H54 (cell line): ENCODE data around the gene E2F2.
"Not testable (repeated sequence)": the region's sequence is repeated elsewhere in the genome, so short reads cannot be mapped to it uniquely, and the experiment has no call there.

Experiments used
- DNase-seq: peaks from one replicate; pipeline ENCODE4 v3.0.0; 2011; ENCODE audit warnings: low spot score, mixed read lengths; ENCODE audit not compliant: insufficient read length
- FAIRE-seq: peaks from 3 replicates; lab custom pipeline; 2011; peaks lifted over from hg19 to GRCh38; lab: Jason Lieb, UNC
- POLR2A ChIP-seq: IDR thresholded peaks from 2 replicates; pipeline ENCODE4 v1.6.1; 2011; ENCODE audit warnings: low read depth, mild to moderate bottlenecking, low read length

The E2F2 gene

GRCh38 chr1:23545851-23546250 is 14.8 kb upstream of the E2F2 start:
- DNase-seq (no peak), FAIRE-seq (no peak)
- no peak for TF ChIP-seq POLR2A

- FAIRE-seq, result peak; percentile 82
- no peak for TF ChIP-seq POLR2A
Observed at GRCh38 chr1:23544444-23545389, 13.7 kb upstream of the E2F2 start.

GRCh38 chr1:23543707-23544443 is 12.8 kb upstream of the E2F2 start:
- no peak for FAIRE-seq
- DNase-seq, result no peak
- no peak for TF ChIP-seq POLR2A

More at GRCh38 chr1:23544444-23545389, 13.7 kb upstream of the E2F2 start:
- no peak for DNase-seq

GRCh38 chr1:23542940-23543339 is 11.9 kb upstream of the E2F2 start:
- not testable (repeated sequence) for DNase-seq

GRCh38 chr1:23539698-23540266 is 8.7 kb upstream of the E2F2 start:
- DNase-seq (peak; percentile 68), FAIRE-seq (peak; percentile 83)
- TF ChIP-seq POLR2A, result no peak

More at GRCh38 chr1:23542940-23543339, 11.9 kb upstream of the E2F2 start:
- not testable (repeated sequence) for FAIRE-seq

- DNase-seq (no peak), FAIRE-seq (no peak)
- no peak for TF ChIP-seq POLR2A
Observed at GRCh38 chr1:23537296-23537973, 6.4 kb upstream of the E2F2 start.

- DNase-seq (no peak), FAIRE-seq (no peak)
- TF ChIP-seq POLR2A, result no peak
Observed at GRCh38 chr1:23533246-23534023, 2.4 kb upstream of the E2F2 start.

GRCh38 chr1:23531562-23532094 is 595 bp upstream of the E2F2 start:
- TF ChIP-seq POLR2A, result no peak
- DNase-seq (no peak), FAIRE-seq (no peak)

- no peak for DNase-seq
- TF ChIP-seq POLR2A, result no peak
- no peak for FAIRE-seq
Observed at GRCh38 chr1:23530087-23530746, 816 bp downstream of the E2F2 start.

GRCh38 chr1:23529146-23530086 is 1.6 kb downstream of the E2F2 start:
- no peak for DNase-seq
- no peak for TF ChIP-seq POLR2A
- no peak for FAIRE-seq
